ENCODE measurements around the gene AGMO. TPM values are rescaled to one million over a fixed set of nuclear protein-coding genes. Genes with fewer than 3 reads are reported as not detected.

AGMO gene
- total RNA-seq = under 1 TPM in 2 of 4 donors, not detected in 2; 0.16 to 0.36 TPM
- polyA plus RNA-seq = under 1 TPM in 1 of 3 donors, not detected in 2; 0.42 TPM

GRCh38 chr7:15561835-15562234, at the start of gene AGMO:
Gene AGMO, minus strand, starts transcription at chr7:15562015.
- no peak for TF ChIP-seq CTCF (IDR thresholded peaks at IDR 0.05)
- no peak for TF ChIP-seq EP300 (IDR thresholded peaks at IDR 0.05)
- TF ChIP-seq POLR2A (IDR thresholded peaks at IDR 0.05) = no peak
- no peak for TF ChIP-seq POLR2AphosphoS5 (IDR thresholded peaks at IDR 0.05)
- peak within 1 kb of the TSS in 1 of 4 donors; percentile 2 for H3K4me3 ChIP-seq
- WGBS, 2 donors = 18 to 65% methylated on average over 5 of the region's 5 CpGs
- H3K36me3 ChIP-seq = no peaks in the 10 kb centered on the region
- H3K4me1 ChIP-seq = no peaks in the 10 kb centered on the region
- DNase-seq = peak; percentile 72
- no peaks in the 10 kb centered on the region for H3K9me3 ChIP-seq
- H3K27ac ChIP-seq = peak within 1 kb of the TSS; percentile 1 to 46 (median 22)
- H3K27me3 ChIP-seq = no peaks in the 10 kb centered on the region
- intact Hi-C loops (cut with DNase I) = no loop called here

- H3K27me3 ChIP-seq = no peaks in the 10 kb centered on the region
- DNase-seq = no peak
- 83 to 85% methylated on average over 2 of the region's 2 CpGs for WGBS, 2 donors
- intact Hi-C loops (cut with DNase I) = no loop called here
- H3K4me3 ChIP-seq = no peak overlapping the region
- TF ChIP-seq EP300 (IDR thresholded peaks at IDR 0.05) (no peak), CTCF (IDR thresholded peaks at IDR 0.05) (no peak), POLR2A (IDR thresholded peaks at IDR 0.05) (no peak), POLR2AphosphoS5 (IDR thresholded peaks at IDR 0.05) (no peak)
- no peaks in the 10 kb centered on the region for H3K4me1 ChIP-seq
- no peak overlapping the region for H3K27ac ChIP-seq
- H3K36me3 ChIP-seq = no peaks in the 10 kb centered on the region
- H3K9me3 ChIP-seq = no peaks in the 10 kb centered on the region
Observed at GRCh38 chr7:15610503-15610902, 48.7 kb upstream of the AGMO start.

- TF ChIP-seq EP300 (IDR thresholded peaks at IDR 0.05) (no peak), POLR2A (IDR thresholded peaks at IDR 0.05) (no peak), POLR2AphosphoS5 (IDR thresholded peaks at IDR 0.05) (no peak), CTCF (IDR thresholded peaks at IDR 0.05) (no peak)
- intact Hi-C loops (cut with DNase I) = no loop called here
- Histone ChIP-seq H3K9me3 (no peaks in the 10 kb centered on the region), H3K4me3 (no peak overlapping the region), H3K36me3 (no peaks in the 10 kb centered on the region), H3K27me3 (no peaks in the 10 kb centered on the region), H3K4me1 (no peaks in the 10 kb centered on the region), H3K27ac (no peak overlapping the region)
- DNase-seq = no peak
- 64 to 86% methylated on average over 2 of the region's 2 CpGs for WGBS, 2 donors
Observed at GRCh38 chr7:15609287-15609686, 47.5 kb upstream of the AGMO start.

- Histone ChIP-seq H3K27ac (no peak overlapping the region), H3K36me3 (no peaks in the 10 kb centered on the region), H3K4me1 (no peaks in the 10 kb centered on the region), H3K27me3 (no peaks in the 10 kb centered on the region), H3K9me3 (no peaks in the 10 kb centered on the region), H3K4me3 (no peak overlapping the region)
- WGBS, 2 donors = 55 to 81% methylated on average over 5 of the region's 5 CpGs
- TF ChIP-seq POLR2A (IDR thresholded peaks at IDR 0.05) = no peak
- no peak for TF ChIP-seq POLR2AphosphoS5 (IDR thresholded peaks at IDR 0.05)
- TF ChIP-seq CTCF (IDR thresholded peaks at IDR 0.05) = no peak
- TF ChIP-seq EP300 (IDR thresholded peaks at IDR 0.05) = no peak
- DNase-seq = no peak
- intact Hi-C loops (cut with DNase I) = no loop called here
Observed at GRCh38 chr7:15607529-15608210, 45.9 kb upstream of the AGMO start.

- DNase-seq = no peak
- Histone ChIP-seq H3K27ac (no peak overlapping the region), H3K36me3 (no peaks in the 10 kb centered on the region), H3K4me3 (no peak overlapping the region), H3K27me3 (no peaks in the 10 kb centered on the region), H3K9me3 (no peaks in the 10 kb centered on the region), H3K4me1 (no peaks in the 10 kb centered on the region)
- intact Hi-C loops (cut with DNase I) = no loop called here
- TF ChIP-seq POLR2AphosphoS5 (IDR thresholded peaks at IDR 0.05) (no peak), POLR2A (IDR thresholded peaks at IDR 0.05) (no peak), EP300 (IDR thresholded peaks at IDR 0.05) (no peak), CTCF (IDR thresholded peaks at IDR 0.05) (no peak)
- WGBS, 2 donors = 80 to 86% methylated on average over 3 of the region's 3 CpGs
Observed at GRCh38 chr7:15606561-15606960, 44.7 kb upstream of the AGMO start.
